Activated CD4-positive, alpha-beta T cell treated with anti-CD3 and anti-CD28 coated beads, Interleukin-2, Interleukin-6, amounts not matched to agents 100 ng/mL and 50 ng/mL, durations not matched to agents 16 hours and 8 hours (primary cell): ENCODE measurements around the gene SLC36A1.
A peak's percentile ranks its signal among the peaks of the same experiment; 100 is the strongest.
"Not testable (repeated sequence)": the region's sequence is repeated elsewhere in the genome, so short reads cannot be mapped to it uniquely, and the experiment has no call there.

Experiments used
- DNase-seq: peaks from one replicate; pipeline ENCODE4 v3.0.0-alpha.2; 2020

The SLC36A1 gene

DNA sequence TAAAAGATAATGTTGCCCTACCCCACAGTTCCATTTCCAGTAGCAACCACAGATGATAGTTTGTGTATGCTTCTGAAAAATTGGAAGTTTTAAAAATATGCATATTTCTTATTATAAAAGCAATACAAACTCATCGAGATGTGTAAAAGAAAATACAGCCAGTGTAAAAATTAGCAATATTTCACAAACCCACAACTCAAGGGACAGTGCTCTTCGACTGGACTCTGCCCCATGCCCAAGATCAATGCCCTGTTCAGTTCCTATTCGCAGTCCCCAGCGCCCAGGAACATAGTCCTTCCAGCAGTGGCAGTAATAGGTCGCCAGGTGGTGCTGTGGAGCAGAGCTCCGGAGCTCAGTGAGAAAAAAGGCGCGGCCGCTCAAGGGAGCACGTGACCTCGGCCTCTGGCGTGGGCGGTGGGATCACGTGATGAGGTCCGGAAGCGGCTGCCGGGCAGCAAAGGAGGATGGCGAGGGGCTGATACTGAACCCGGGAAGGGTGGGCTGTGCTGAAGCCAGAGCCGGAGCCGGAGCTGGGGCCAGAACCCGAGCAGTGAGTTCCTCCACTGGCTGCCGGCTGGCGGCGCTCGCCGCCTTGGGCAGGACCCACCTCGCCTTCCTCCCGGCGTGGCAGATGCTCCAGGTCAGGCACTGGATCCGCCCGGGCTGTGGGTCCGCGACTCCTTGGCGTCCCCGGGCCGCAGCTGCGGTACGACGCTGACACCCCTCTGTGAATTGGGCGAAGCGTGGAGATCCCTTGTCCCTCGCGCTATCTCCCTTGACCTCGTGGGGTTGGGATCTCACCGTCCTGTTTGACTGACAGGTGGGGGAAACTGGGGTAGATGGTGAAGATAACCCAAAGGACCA is at the start of gene SLC36A1:
SLC36A1 (plus strand) TSS at position 430 of the 864 bp plus-strand sequence. CDS start 11,190 bp downstream, outside the sequence.
- DNase-seq = peak; percentile 96

DNA sequence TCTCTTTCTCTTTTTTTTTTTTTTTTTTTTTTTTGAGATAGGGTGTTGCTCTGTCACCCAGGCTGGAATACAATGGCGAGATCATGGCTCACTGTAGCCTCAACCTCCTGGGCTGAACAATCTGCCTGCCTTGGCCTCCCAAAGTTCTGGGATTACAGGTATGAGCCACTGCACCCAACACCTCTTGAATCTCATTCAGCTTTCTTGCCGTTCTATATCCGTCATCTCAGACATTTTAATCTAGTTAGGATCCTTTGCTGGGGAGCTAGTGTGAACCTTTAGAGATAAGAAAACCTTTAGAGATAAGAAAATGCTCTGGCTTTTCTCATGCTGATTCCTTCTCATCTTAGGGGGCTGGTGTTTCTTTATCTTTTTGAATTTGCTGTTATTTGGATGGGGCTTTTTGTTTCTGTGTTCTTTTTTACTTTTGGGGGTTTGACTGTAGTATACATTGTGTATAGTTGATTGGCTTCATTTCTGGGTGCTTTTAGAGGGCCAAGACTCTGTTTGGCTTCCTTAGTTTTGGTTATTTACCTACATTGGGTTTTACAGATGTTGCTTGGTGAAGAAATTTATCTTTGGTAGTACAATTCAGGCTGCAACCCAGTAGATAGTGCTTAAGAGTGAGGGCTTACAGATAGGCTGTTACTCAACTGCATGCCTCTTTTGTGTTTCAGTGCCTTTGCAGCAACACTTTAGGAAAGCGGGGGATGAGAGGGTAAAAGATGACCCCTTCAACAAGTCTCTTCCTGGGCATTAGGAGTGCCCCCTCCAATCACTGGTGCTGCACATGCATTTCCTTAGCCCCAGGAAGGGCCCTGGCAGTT is 41.9 kb upstream of the SLC36A1 start:
- DNase-seq = no peak

DNA sequence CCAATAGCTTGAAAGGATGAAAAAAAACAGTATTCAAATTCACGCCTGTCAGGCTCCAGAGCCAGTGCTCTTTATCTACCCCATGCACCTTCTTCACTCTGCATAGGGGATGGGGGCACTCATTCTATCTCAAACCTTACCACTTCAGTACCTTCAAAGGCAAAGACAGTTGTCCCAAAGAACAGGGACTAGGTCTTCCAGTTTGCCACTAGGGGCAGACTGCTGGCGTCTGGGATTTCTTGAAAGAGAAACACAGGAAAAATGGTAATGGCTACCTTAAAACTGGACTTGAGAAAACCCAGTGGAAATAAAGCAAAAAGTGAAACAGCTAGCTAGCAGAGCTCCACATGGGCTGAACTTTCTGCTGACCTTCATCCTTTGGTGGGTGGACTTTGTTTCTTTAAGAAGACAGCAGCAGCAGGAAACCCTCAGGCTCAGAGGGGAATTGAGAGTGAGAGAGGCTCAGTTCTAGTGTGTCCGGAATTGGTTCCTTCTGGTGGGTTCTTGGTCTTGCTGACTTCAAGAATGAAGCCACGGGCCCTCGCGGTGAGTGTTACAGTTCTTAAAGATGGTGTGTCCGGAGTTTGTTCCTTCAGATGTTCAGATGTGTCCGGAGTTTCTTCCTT is 41.0 kb upstream of the SLC36A1 start:
- no peak for DNase-seq

DNA sequence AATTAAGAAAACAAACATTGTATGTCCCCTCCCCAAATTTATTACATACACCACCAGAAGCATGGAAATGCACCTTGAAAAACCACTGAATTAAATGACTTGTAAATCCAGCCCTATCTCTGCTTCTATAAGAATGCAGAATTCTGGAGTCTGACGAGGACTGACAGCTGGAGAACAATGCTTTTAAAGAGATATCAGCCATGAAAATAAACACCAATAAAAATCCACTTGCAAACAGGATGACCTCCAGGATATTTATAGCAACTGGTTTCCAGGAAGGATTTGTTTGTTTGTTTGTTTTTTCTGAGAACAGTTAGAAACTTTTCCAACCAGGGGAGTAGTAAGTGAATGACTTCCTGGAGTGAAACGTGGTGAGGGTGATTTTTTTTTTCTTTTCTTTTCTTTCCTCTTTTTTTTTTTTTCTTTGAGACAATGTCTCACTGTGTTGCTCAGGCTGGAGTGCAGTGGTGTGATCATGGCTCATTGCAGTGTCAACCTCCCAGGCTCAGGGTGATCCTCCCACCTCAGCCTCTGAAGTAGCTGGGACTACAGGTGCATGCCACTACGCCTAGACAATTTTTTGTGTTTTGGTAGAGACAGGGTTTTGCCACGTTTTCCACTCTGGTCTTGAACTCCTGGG is 38.7 kb upstream of the SLC36A1 start:
- no peak for DNase-seq

DNA sequence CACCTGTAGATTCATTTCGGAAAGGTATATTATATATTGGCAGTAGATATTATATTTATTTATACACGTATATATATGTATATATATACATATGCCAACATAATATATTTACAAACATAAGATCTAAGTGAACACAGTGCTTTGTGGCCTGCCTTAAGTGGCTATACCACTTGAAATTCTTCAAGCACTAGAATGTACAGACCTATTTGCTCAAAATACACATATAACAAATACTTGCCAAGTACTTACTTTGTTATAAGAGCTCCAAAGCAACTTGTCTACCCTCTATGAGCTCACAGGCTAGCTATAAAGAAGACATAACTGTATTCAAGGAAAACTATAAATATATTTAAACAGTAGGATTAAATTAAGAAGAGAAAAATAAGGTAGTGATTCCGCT is 33.6 kb upstream of the SLC36A1 start:
- DNase-seq = no peak

DNA sequence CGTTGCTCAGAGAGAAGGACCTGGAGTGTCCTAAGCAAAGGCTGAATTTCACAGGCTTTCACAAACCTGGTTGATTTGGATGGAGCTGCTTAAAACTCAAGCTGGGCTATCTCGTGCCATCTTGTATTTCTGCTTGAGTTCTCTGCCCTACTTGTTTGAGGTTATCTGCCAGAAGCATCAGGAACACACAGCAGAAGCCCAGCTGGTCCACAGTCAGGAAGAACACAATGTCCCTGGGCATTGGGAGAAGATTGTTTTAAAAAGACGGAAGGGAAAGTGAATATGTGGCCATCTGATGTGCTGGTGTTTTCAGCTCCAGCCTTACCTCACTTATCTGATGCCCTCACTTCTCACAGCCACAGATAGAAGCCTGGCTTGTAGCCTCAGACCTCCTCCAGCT is 32.9 kb upstream of the SLC36A1 start:
- DNase-seq = no peak

DNA sequence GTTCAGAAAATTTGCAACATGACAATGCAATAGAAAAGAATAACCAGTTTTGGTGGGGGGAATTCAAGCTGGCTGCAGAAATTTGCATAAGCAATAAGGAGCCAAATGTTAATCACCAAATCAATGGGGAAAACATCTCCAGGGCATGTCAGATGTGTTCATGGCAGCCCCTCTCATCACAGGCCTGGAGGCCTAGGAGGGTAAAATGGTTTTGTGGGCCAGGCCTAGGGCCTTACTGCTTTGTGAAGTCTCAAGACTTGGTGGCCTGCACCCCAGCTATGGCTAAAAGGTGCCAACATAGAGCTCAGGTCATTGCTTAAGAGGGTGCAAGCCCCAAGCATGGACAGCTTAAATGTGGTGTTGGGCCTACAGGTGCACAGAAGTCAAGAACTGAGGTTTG is 29.7 kb upstream of the SLC36A1 start:
- DNase-seq = no peak

DNA sequence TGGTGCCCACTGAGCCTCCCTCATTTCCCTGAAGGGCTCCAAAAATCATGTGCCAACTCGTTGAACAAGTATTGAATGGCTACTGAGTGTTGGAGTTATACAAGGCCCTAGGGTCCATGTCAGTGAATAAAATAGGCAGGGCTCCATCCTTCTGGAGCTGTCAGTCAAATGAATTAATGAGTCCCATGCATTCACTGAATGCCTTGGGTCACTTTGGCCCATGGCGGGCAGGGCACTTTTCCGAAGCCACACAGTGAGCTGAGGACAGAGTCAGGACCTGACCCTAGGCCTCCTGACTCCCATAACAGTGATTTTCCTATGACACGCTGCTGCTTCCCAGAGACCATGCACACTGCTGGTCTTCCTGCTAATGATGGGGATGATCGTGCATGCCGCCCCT is 27.3 kb upstream of the SLC36A1 start:
- no peak for DNase-seq

DNA sequence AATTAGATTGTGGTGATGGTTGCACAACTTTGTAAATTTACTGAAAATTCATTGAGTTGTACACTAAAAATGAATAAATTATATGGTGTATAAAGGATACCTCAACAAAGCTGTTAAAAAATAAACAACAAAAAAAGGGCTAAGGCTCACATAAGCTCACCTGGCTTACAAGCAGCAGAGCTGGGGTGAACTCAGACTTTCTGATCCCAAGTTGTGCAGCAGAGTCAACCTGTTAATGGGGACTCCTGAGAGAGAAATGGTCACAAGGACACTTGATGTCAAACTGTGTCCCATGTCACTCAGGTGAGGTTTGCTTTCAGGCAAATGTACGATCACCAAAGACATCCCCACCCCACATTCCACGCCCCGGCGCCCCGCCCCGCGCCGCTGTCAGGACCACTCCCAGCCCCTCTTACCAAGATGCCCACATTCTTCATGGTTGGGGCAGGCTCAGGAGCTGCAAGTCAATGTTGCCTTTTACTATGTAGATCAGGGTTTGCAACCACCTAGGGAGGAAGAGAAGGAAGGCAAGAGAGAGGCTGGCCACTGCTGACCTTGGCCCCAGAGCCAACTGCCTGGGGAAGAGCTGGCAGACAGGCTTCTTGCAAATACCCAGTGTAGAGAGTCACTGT is 22.4 kb upstream of the SLC36A1 start:
- no peak for DNase-seq

DNA sequence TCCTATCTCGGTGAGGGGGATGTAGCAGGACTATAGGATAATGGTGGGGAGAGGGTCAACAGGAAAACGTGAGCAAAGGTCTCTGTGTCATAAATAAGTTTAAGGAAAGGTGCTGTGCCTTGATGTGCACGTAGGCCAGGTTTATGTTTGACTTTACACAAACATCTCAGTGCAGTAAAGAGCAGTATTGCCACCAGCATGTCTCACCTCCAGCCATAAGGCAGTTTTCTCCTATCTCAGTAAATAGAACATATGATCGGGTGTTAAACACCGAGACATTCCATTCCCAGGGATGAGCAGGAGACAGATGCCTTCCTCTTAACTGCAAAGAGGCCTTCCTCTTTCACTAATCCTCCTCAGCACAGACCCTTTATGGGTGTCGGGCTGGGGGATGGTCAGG is 21.1 kb upstream of the SLC36A1 start:
- not testable (repeated sequence) for DNase-seq

DNA sequence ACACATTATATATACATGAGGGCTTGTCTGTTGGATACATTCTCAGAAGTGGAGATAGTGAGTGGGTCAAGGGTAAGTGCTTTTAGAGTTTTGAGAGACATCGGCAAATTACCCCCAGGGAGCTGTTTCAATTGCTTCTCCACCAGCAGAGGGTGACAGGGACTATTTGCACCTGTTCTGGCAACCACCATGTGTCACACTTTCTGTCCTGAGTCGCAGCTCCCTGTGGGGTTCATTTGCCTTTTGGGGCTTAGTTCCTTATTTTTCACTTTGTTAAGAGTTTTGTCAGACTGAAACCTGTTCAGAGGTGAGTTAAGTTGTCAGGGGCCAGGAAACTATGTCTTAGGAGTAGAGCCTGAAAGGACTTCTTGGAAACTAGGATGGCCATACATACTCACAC is 20.1 kb upstream of the SLC36A1 start:
- DNase-seq = no peak

DNA sequence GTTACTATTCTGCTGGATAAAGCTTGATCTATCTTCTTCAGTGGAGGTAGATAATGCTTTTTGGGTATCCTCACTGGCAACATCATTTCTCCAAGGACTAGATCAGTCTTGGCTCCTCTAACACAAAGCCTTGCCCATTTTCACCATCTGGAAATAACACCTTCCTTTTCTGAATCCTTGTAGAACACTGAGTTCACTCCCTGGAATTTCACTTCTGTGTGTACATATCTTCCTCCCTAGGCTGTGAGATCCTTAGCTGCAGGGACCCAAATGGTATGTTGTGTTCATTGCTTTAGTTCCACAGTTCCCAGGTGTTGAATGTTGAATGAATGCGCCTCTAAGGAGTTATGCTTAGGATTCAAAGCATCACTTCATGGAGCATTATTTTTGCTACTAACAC is 16.7 kb upstream of the SLC36A1 start:
- no peak for DNase-seq

DNA sequence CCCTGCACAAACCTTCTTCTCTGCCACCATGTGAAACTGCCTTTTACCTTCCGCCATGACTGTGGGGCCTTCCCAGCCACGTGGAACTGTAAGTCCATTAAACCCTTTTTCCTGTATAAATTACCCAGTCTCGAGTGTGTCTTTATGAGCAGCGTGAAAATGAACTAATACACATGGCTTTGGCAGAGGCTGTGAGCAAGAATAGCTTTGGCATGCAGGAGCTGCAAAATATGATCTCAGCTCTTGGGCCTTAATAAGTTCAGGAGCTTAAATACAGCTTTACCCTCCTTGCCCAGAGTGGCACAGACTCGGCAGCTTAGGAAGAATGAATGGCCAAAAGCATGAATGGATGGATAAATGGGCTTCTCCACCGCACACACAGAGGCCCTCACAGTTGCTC is 15.7 kb upstream of the SLC36A1 start:
- DNase-seq = no peak

DNA sequence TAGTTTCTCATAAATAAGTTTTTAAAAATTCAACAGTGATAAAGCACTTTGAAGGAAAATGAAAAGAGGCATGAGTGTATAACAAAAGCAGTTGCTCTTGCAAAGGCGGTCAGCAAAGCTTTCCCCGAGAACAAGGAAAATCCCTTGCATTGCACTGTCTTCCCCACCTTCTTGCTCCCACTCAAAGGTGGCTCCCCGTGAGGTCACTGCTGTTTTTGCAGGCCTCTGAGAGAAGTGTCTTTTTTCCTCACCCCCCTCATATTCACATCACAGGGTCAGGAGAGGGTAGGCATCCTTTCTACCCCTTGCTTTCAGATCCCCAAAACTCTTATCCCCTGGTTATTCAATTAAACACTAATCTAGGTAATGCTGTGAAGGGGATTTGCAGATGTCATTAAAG is 15.2 kb upstream of the SLC36A1 start:
- DNase-seq = no peak

DNA sequence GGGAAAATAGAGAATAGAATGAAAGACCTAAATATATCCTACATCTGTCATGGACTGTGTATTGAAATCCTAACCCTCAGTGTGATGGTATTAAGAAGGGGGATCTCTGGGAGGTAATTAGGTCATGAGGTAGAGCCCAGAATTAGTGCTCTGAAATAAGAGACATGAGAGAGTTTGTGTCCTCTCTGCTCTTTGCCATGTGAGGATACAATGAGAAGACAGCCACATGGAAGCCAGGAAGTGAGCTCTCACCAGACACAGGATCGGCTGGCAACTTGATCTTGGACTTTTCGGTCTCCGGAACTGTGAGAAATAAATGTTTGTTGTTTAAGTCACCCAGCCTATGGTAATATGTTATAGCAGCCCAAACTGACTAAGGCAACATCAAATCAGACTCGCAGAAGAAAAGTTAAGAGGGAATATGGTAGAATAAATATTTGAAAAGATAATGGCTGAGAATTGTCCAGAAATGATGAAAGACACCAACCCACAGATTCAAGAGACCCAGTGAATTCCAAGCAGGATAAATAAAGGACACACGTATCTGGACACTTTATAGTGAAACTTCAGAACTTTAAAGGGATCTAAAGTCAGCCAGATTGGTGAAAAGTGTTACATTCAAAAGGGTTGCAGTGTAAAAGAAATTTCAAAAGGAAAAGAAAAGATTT is 12.7 kb upstream of the SLC36A1 start:
- no peak for DNase-seq

DNA sequence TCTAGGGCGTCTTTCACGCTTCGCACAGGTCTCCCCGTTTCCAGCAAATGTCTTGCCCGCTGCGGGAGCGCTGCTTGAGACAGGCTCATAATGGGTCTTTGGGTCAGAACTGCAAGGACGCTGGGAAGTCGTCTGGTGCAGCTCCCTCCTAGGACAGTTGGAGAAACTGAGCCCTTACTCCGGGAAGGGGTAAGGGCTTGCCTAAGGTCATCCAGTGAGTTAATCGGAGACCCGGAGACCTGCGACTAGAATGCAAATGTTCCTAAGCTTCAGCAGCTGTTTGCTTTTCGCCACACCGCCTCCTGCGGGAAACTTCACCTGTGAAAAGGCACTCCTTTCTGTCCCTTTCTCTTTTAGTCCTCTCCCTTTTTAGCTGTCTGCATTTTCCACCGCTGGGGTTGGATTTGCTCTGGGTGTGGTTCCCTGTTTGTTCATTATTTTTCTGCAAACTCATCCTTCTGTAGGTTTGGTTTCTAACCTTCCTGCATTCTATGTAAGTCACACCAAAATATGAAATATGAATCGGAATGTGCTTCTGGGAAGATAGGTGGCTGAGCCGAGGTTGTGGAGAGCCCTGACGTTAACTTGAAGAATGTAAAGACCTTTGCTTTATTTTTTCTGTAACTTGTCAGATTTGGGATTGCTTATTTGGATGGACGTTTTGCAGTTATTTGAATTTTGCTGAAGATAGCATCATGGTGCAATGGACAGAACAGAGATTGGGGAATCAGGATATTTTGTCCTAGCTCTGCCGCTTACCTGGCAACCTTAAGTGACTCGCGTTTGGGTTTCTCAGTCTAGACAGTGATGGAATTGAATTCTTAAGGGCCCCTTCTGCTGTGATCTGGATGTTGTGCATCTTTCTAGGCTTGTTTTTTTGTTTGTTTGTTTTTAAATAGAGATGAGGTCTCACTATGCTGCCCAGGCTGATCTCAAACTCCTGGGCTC is 909 bp downstream of the SLC36A1 start:
- peak; percentile 15 for DNase-seq

DNA sequence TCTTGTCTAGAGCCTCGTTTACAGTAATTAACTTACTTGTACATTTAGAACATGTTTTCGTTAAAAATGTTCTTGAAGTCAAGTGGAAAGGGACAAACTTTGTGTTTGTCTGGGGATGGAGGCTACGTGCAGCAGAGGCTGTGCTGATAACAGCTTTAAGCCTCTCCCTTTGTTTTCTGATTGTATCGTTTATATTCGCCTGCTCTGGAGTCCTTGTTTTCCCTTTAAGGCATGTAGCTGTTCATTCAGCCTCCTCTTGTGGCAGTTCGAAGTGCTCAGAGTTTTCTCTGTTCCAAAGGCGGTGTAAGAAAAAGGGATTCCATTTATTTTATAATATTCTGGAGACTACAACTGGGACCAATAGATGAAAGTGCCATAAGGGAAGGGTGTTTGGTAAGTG is 1.9 kb downstream of the SLC36A1 start:
- DNase-seq = no peak

DNA sequence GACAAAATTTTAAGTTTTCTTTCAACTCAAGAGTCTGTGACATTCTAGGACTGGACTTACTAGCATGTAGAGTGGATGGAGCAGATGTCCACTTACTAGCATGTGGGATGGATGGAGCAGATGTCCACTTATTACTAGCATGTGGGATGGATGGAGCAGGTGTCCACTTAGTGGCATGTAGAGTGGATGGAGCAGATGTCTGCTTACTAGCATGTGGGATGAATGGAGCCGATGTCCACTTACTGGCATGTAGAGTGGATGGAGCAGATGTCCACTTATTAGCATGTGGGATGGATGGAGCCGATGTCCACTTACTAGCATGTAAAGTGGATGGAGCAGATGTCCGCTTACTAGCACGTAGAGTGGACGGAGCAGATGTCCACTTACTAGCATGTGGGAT is 2.4 kb downstream of the SLC36A1 start:
- DNase-seq = no peak

DNA sequence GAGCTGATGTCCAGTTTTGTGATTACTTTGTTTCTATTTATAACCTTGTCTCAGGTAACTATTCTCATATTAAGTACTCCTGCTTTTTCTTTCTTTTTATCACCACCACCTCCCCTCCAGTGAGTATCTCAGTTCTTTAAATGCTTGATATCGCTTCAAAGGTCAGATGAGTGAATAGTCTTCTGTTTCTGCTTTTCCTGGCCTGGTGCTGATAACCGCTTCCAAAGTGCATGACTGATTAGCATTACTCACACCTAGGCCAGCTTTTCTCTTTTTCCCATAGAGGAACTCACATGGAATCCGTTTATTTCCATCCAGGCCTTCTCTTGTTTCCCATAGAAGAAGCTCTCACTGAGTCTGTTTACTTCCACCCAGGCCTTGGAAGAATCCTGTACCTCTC is 3.2 kb downstream of the SLC36A1 start:
- DNase-seq = no peak

DNA sequence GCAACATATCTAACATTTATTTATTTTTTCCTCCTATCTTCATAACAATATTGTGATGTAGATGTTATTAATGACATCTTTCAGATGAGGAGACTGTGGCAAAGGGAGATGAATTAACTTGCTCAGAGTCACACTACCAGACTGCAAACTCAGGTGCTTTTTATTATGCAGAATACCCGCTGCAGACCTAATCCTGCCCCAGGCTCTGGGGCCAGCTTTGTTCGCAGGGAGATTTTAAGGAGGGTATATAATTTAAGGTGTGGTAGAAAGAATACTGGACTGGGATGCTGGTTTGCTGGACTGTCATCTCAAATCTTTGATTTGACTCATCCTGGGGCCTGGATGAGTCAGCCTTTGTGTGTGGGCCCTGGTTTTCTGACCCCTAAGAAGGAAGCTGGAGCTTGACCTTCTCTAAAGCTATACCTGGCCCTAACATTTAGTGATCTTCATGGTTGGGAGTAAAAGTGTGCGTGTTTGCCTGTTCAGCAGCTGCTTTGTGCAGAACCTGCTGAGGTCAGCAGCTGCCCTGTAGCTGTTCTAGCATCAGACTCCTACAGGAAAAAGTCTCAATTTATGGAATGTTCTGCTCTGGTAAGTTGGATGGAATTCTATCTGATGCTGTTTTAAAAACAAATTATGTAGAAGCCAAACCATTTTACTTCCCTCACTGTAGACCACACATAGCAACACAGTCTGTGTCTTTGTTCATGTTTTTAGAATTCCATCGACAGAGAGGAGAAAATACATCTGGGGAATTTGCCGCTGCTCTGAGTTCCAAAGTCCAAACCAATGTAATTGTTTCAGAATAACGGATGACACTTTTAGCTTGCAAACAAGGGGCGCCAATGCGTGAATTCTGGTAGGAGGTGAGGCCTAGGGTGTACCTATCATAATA is 4.5 kb downstream of the SLC36A1 start:
- peak; percentile 40 for DNase-seq
